Measurements from ENCODE around the gene CYP26C1. TPM values are rescaled to one million over a fixed set of nuclear protein-coding genes. Genes with fewer than 3 reads are reported as not detected.
A peak's percentile ranks its signal among the peaks of the same experiment; 100 is the strongest.

Gene CYP26C1
- total RNA-seq, 1 experiment from 2014 or later = not detected

- in situ Hi-C loops (cut with HindIII; ENCODE audit: low pct_unique_long_range_greater_than_20kb, low sequenced_read_pairs) = no loop called here
- no peak for DNase-seq (ENCODE audit: low read depth)
Measured at GRCh38 chr10:93063144-93063976, 2.8 kb downstream of the CYP26C1 start.

GRCh38 chr10:93063977-93064660, 3.5 kb downstream of the CYP26C1 start:
- in situ Hi-C loops (cut with HindIII; ENCODE audit: low pct_unique_long_range_greater_than_20kb, low sequenced_read_pairs) = no loop called here
- DNase-seq (ENCODE audit: low read depth) = no peak

GRCh38 chr10:93064874-93065660, 4.5 kb downstream of the CYP26C1 start:
- in situ Hi-C loops (cut with HindIII; ENCODE audit: low pct_unique_long_range_greater_than_20kb, low sequenced_read_pairs) = no loop called here
- no peak for DNase-seq (ENCODE audit: low read depth)

- in situ Hi-C loops (cut with HindIII; ENCODE audit: low pct_unique_long_range_greater_than_20kb, low sequenced_read_pairs) = no loop called here
- DNase-seq (ENCODE audit: low read depth) = no peak
Measured at GRCh38 chr10:93065675-93066543, 5.3 kb downstream of the CYP26C1 start.

GRCh38 chr10:93066544-93066913, 5.9 kb downstream of the CYP26C1 start:
- in situ Hi-C loops (cut with HindIII; ENCODE audit: low pct_unique_long_range_greater_than_20kb, low sequenced_read_pairs) = no loop called here
- DNase-seq (ENCODE audit: low read depth) = no peak

- in situ Hi-C loops (cut with HindIII; ENCODE audit: low pct_unique_long_range_greater_than_20kb, low sequenced_read_pairs) = no loop called here
Measured at GRCh38 chr10:93067443-93068365, 7.1 kb downstream of the CYP26C1 start.

GRCh38 chr10:93068411-93069244, 8.0 kb downstream of the CYP26C1 start:
- no peak for DNase-seq (ENCODE audit: low read depth)
- in situ Hi-C loops (cut with HindIII; ENCODE audit: low pct_unique_long_range_greater_than_20kb, low sequenced_read_pairs) = no loop called here

More at GRCh38 chr10:93067443-93068365, 7.1 kb downstream of the CYP26C1 start:
- no peak for DNase-seq (ENCODE audit: low read depth)

GRCh38 chr10:93069245-93069561, 8.6 kb downstream of the CYP26C1 start:
- in situ Hi-C loops (cut with HindIII; ENCODE audit: low pct_unique_long_range_greater_than_20kb, low sequenced_read_pairs) = no loop called here
- DNase-seq (ENCODE audit: low read depth) = no peak

- DNase-seq (ENCODE audit: low read depth) = no peak
- in situ Hi-C loops (cut with HindIII; ENCODE audit: low pct_unique_long_range_greater_than_20kb, low sequenced_read_pairs) = no loop called here
Measured at GRCh38 chr10:93070378-93071176, 10.0 kb downstream of the CYP26C1 start.

GRCh38 chr10:93071177-93071472, 10.5 kb downstream of the CYP26C1 start:
- no peak for DNase-seq (ENCODE audit: low read depth)
- in situ Hi-C loops (cut with HindIII; ENCODE audit: low pct_unique_long_range_greater_than_20kb, low sequenced_read_pairs) = no loop called here

- no peak for DNase-seq (ENCODE audit: low read depth)
- in situ Hi-C loops (cut with HindIII; ENCODE audit: low pct_unique_long_range_greater_than_20kb, low sequenced_read_pairs) = no loop called here
Measured at GRCh38 chr10:93071674-93072224, 11.2 kb downstream of the CYP26C1 start.

- in situ Hi-C loops (cut with HindIII; ENCODE audit: low pct_unique_long_range_greater_than_20kb, low sequenced_read_pairs) = no loop called here
- no peak for DNase-seq (ENCODE audit: low read depth)
Measured at GRCh38 chr10:93072225-93072712, 11.7 kb downstream of the CYP26C1 start.

- DNase-seq (ENCODE audit: low read depth) = no peak
- in situ Hi-C loops (cut with HindIII; ENCODE audit: low pct_unique_long_range_greater_than_20kb, low sequenced_read_pairs) = no loop called here
Measured at GRCh38 chr10:93072713-93073538, 12.3 kb downstream of the CYP26C1 start.

GRCh38 chr10:93073539-93074146, 13.0 kb downstream of the CYP26C1 start, which contains the start of gene CYP26A1:
TSS of gene CYP26A1 (plus strand) at chr10:93073893. CDS start at chr10:93073935, 42 bp downstream.
- peak; percentile 21 for DNase-seq (ENCODE audit: low read depth)
- in situ Hi-C loops (cut with HindIII; ENCODE audit: low pct_unique_long_range_greater_than_20kb, low sequenced_read_pairs) = no loop called here

Data from Caki2 (cell line).